A673 (cell line): ENCODE results near the gene PTPN14.

Source experiments
- EZH2 ChIP-seq: fragments of 200-600 bp; sonication (generic); IDR thresholded peaks from 2 replicates; pipeline ENCODE4 v1.6.1; 2017; ENCODE audit warnings: borderline replicate concordance, low read depth, mild to moderate bottlenecking, mixed read lengths, antibody characterized with exemption, low read length; ENCODE audit not compliant: poor library complexity, severe bottlenecking
- TF ChIP-seq, protein P1 (sequence below): fragments of 300-800, 200-600 bp; sonication (generic); conservative IDR thresholded peaks from 2 replicates; pipeline ENCODE4 v1.5.1; 2017; ENCODE audit warnings: low read depth, mild to moderate bottlenecking, antibody characterized with exemption, low read length, moderate library complexity, mixed read lengths

DNA sequence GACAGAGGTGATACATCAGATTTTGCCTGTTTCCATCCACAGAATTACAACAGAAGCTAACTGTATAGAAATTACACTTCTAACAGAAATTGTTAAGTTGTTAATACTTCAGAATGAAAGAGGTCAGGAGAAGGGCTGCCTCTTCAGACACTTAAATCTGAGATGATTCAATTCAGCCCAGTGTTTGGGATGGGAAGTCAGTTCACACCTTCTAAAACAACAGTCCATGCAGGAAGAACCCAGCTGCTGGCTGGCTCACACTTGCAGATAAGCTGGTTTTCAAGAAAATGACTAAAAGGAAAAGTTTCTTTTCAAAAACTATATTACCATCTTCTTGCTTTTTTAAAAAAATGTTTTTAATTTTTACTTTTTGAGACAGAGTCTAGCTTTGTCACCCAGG lies 138.1 kb downstream of the PTPN14 start:
- TF ChIP-seq, protein P1, sequence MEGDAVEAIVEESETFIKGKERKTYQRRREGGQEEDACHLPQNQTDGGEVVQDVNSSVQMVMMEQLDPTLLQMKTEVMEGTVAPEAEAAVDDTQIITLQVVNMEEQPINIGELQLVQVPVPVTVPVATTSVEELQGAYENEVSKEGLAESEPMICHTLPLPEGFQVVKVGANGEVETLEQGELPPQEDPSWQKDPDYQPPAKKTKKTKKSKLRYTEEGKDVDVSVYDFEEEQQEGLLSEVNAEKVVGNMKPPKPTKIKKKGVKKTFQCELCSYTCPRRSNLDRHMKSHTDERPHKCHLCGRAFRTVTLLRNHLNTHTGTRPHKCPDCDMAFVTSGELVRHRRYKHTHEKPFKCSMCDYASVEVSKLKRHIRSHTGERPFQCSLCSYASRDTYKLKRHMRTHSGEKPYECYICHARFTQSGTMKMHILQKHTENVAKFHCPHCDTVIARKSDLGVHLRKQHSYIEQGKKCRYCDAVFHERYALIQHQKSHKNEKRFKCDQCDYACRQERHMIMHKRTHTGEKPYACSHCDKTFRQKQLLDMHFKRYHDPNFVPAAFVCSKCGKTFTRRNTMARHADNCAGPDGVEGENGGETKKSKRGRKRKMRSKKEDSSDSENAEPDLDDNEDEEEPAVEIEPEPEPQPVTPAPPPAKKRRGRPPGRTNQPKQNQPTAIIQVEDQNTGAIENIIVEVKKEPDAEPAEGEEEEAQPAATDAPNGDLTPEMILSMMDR, result no peak
- TF ChIP-seq EZH2, result no peak
